HEK293 (cell line): ENCODE measurements around the gene TTL.
A peak's percentile ranks its signal among the peaks of the same experiment; 100 is the strongest.

Experiments used
- CTCF ChIA-PET: fragments of 350-600 bp; formaldehyde crosslinking; extraction: SDS; loops from one replicate; lab custom pipeline; 2021; ENCODE audit warnings: antibody characterized with exemption; lab: Yijun Ruan, JAX
- POLR2A ChIA-PET: fragments of 300-600 bp; formaldehyde crosslinking; extraction: SDS; loops from one replicate; lab custom pipeline; 2020; ENCODE audit warnings: antibody characterized with exemption, inconsistent platforms; lab: Yijun Ruan, JAX
- H3K27ac ChIP-seq: fragments of 200-500 bp; sonication (Bioruptor generic); 2 replicates; pipeline ENCODE4 v1.5.1; 2014; ENCODE audit warnings: low read depth, low read length, control low read depth, inconsistent platforms; ENCODE audit errors: extremely low read depth
- H3K36me3 ChIP-seq, 2 experiments: fragments of 200-500 bp in 1 of 2; sonication (Bioruptor generic) in 1 of 2; 1 replicate in 1 of 2; 2 replicates in 1 of 2; pipeline ENCODE4 v1.5.1; 2014 to 2017; ENCODE audit warnings: inconsistent platforms in 2 of 2, low read length in 2 of 2; ENCODE audit not compliant: control insufficient read depth in 2 of 2, insufficient read depth in 1 of 2
- H3K4me1 ChIP-seq: fragments of 200-500 bp; sonication (Bioruptor generic); 2 replicates; pipeline ENCODE4 v1.5.1; 2014; ENCODE audit warnings: mild to moderate bottlenecking, low read length, inconsistent platforms; ENCODE audit not compliant: control insufficient read depth, insufficient read depth
- H3K4me3 ChIP-seq: 2 replicates; pipeline ENCODE4 v1.5.1; 2011; ENCODE audit warnings: low read depth, mild to moderate bottlenecking, control low read depth, low read length, moderate library complexity
- H3K9me3 ChIP-seq: fragments of 200-500 bp; sonication (Bioruptor generic); 2 replicates; pipeline ENCODE4 v1.5.1; 2014; ENCODE audit warnings: low read depth, low read length, inconsistent platforms; ENCODE audit not compliant: control insufficient read depth, insufficient read depth
- EGR2 ChIP-seq: fragments of 450-650 bp; formaldehyde crosslinking; IDR thresholded peaks from 2 replicates; pipeline ENCODE4 v1.5.1; 2016; ENCODE audit warnings: low read depth, missing biosample characterization, missing genetic modification characterization
- GLIS2 ChIP-seq: fragments of 450-650 bp; formaldehyde crosslinking; IDR thresholded peaks from 2 replicates; pipeline ENCODE4 v1.5.1; 2016; ENCODE audit warnings: missing biosample characterization, missing genetic modification characterization
- IKZF3 ChIP-seq: fragments of 450-650 bp; IDR thresholded peaks from 2 replicates; pipeline ENCODE4 v1.5.0; 2018; ENCODE audit warnings: missing biosample characterization, mild to moderate bottlenecking, missing genetic modification characterization, moderate library complexity
- PATZ1 ChIP-seq: fragments of 450-650 bp; formaldehyde crosslinking; IDR thresholded peaks from 2 replicates; pipeline ENCODE4 v1.5.1; 2016; ENCODE audit warnings: missing biosample characterization, missing genetic modification characterization
- PRDM10 ChIP-seq: fragments of 450-650 bp; formaldehyde crosslinking; IDR thresholded peaks from 2 replicates; pipeline ENCODE4 v1.5.1; 2016; ENCODE audit warnings: missing biosample characterization, missing genetic modification characterization
- ZBTB20 ChIP-seq: fragments of 450-650 bp; formaldehyde crosslinking; IDR thresholded peaks from 2 replicates; pipeline ENCODE4 v1.5.1; 2016; ENCODE audit warnings: missing biosample characterization, missing genetic modification characterization
- ZBTB8A ChIP-seq: fragments of 450-650 bp; formaldehyde crosslinking; IDR thresholded peaks from 2 replicates; pipeline ENCODE4 v1.5.1; 2016; ENCODE audit warnings: missing biosample characterization, missing genetic modification characterization
- ZFHX2 ChIP-seq: fragments of 450-650 bp; formaldehyde crosslinking; conservative IDR thresholded peaks from 2 replicates; pipeline ENCODE4 v1.5.1; 2016; ENCODE audit warnings: missing biosample characterization, missing genetic modification characterization
- ZIC2 ChIP-seq: fragments of 450-650 bp; formaldehyde crosslinking; IDR thresholded peaks from 2 replicates; pipeline ENCODE4 v1.5.1; 2016; ENCODE audit warnings: missing biosample characterization, missing genetic modification characterization
- ZNF10 ChIP-seq: fragments of 450-650 bp; formaldehyde crosslinking; IDR thresholded peaks from 2 replicates; pipeline ENCODE4 v1.5.1; 2017; ENCODE audit warnings: missing biosample characterization, missing genetic modification characterization
- ZNF146 ChIP-seq: fragments of 450-650 bp; formaldehyde crosslinking; IDR thresholded peaks from 2 replicates; pipeline ENCODE4 v1.5.1; 2016; ENCODE audit warnings: missing biosample characterization, missing genetic modification characterization
- ZNF155 ChIP-seq: fragments of 450-650 bp; formaldehyde crosslinking; IDR thresholded peaks from 2 replicates; pipeline ENCODE4 v1.5.1; 2016; ENCODE audit warnings: missing biosample characterization, missing genetic modification characterization
- ZNF19 ChIP-seq: fragments of 450-650 bp; formaldehyde crosslinking; IDR thresholded peaks from 2 replicates; pipeline ENCODE4; 2016; ENCODE audit warnings: missing biosample characterization, missing genetic modification characterization, low read depth
- ZNF362 ChIP-seq: fragments of 450-650 bp; formaldehyde crosslinking; IDR thresholded peaks from 2 replicates; pipeline ENCODE4 v1.5.1; 2016; ENCODE audit warnings: missing biosample characterization, missing genetic modification characterization
- ZNF366 ChIP-seq: fragments of 450-650 bp; formaldehyde crosslinking; conservative IDR thresholded peaks from 2 replicates; pipeline ENCODE4 v1.5.1; 2016; ENCODE audit warnings: missing biosample characterization, missing genetic modification characterization
- ZNF394 ChIP-seq: fragments of 450-650 bp; formaldehyde crosslinking; IDR thresholded peaks from 2 replicates; pipeline ENCODE4 v1.5.1; 2016; ENCODE audit warnings: missing biosample characterization, missing genetic modification characterization, mild to moderate bottlenecking, moderate library complexity, borderline replicate concordance
- ZNF398 ChIP-seq: fragments of 450-650 bp; formaldehyde crosslinking; IDR thresholded peaks from 2 replicates; pipeline ENCODE4 v1.5.1; 2017; ENCODE audit warnings: missing biosample characterization, missing genetic modification characterization
- ZNF416 ChIP-seq: fragments of 450-650 bp; formaldehyde crosslinking; IDR thresholded peaks from 2 replicates; pipeline ENCODE4 v1.5.1; 2016; ENCODE audit warnings: missing biosample characterization, missing genetic modification characterization
- ZNF530 ChIP-seq: fragments of 450-650 bp; formaldehyde crosslinking; IDR thresholded peaks from 2 replicates; pipeline ENCODE4 v1.5.1; 2016; ENCODE audit warnings: low read depth, missing biosample characterization, missing genetic modification characterization
- ZNF580 ChIP-seq: fragments of 450-650 bp; formaldehyde crosslinking; IDR thresholded peaks from 2 replicates; pipeline ENCODE4 v1.5.1; 2016; ENCODE audit warnings: missing biosample characterization, missing genetic modification characterization
- ZNF600 ChIP-seq: fragments of 450-650 bp; formaldehyde crosslinking; IDR thresholded peaks from 2 replicates; pipeline ENCODE4 v1.5.1; 2016; ENCODE audit warnings: missing biosample characterization, missing genetic modification characterization
- ZNF664 ChIP-seq: fragments of 450-650 bp; formaldehyde crosslinking; IDR thresholded peaks from 2 replicates; pipeline ENCODE4 v1.5.1; 2016; ENCODE audit warnings: missing biosample characterization, missing genetic modification characterization
- ZNF701 ChIP-seq: fragments of 450-650 bp; formaldehyde crosslinking; IDR thresholded peaks from 2 replicates; pipeline ENCODE4 v1.5.1; 2016; ENCODE audit warnings: missing biosample characterization, missing genetic modification characterization
- ZNF837 ChIP-seq: fragments of 450-650 bp; formaldehyde crosslinking; IDR thresholded peaks from 2 replicates; pipeline ENCODE4 v1.5.1; 2016; ENCODE audit warnings: missing biosample characterization, missing genetic modification characterization
- ZSCAN30 ChIP-seq: fragments of 450-650 bp; IDR thresholded peaks from 2 replicates; pipeline ENCODE4 v1.5.1; 2018; ENCODE audit warnings: missing biosample characterization, mild to moderate bottlenecking, missing genetic modification characterization, moderate library complexity

Gene TTL

GRCh38 chr2:112541315-112542122, 59.6 kb downstream of the TTL start:
- ChIA-PET POLR2A (no interaction called here), CTCF (no interaction called here)
- Histone ChIP-seq H3K27ac (peak overlapping the region; percentile 85), H3K4me3 (peak overlapping the region; percentile 87), H3K9me3 (no peaks in the 10 kb centered on the region), H3K4me1 (no peaks in the 10 kb centered on the region; the same call in 1 of the 2 replicates), H3K36me3 (peaks cover 5 to 6% of the 10 kb centered on the region in 2 experiments; a peak in 2 of 3 replicates)
- TF ChIP-seq ZNF530 (no peak), ZNF600 (peak; percentile 37; the same call in 1 of the 2 replicates), ZNF394 (tag by site-specific recombination) (0 out of 2 replicates have a peak, but pooled peaks have one; percentile 4), ZNF10 (tag by site-specific recombination) (peak; percentile 83), GLIS2 (tag by site-specific recombination) (0 out of 2 replicates have a peak, but pooled peaks have one; percentile 14), ZFHX2 (tag by site-specific recombination) (peak; percentile 10; the same call in 1 of the 2 replicates), PATZ1 (tag by site-specific recombination) (peak; percentile 80), PRDM10 (tag by site-specific recombination) (peak; percentile 99), ZNF701 (tag by site-specific recombination) (no peak), ZIC2 (tag by site-specific recombination) (peak; percentile 50), ZBTB8A (tag by site-specific recombination) (peak; percentile 31), ZSCAN30 (tag by site-specific recombination) (peak; percentile 17; the same call in 1 of the 2 replicates), ZNF362 (tag by site-specific recombination) (0 out of 2 replicates have a peak, but pooled peaks have one; percentile 34), ZNF19 (tag by site-specific recombination) (no peak), ZNF837 (tag by site-specific recombination) (no peak), ZNF580 (tag by site-specific recombination) (no peak), IKZF3 (peak; percentile 67), ZNF664 (tag by site-specific recombination) (0 out of 2 replicates have a peak, but pooled peaks have one; percentile 4), ZBTB20 (tag by site-specific recombination) (peak; percentile 91), ZNF398 (tag by site-specific recombination) (peak; percentile 79), EGR2 (tag by site-specific recombination) (peak; percentile 17), ZNF366 (tag by site-specific recombination) (peak; percentile 74; the same call in 1 of the 2 replicates), ZNF155 (tag by site-specific recombination) (no peak), ZNF416 (tag by site-specific recombination) (no peak), ZNF146 (tag by site-specific recombination) (no peak)
